CD4-positive, alpha-beta T cell treated with Interleukin-6 for 4 hours (primary cell): Measurements from ENCODE around the gene ADAR.
A peak's percentile ranks its signal among the peaks of the same experiment; 100 is the strongest.

Experiments used
- DNase-seq: peaks from one replicate; pipeline ENCODE4 v3.0.0-alpha.2; 2020; ENCODE audit warnings: mixed read lengths

The ADAR gene

GRCh38 chr1:154614901-154615300, 6.9 kb upstream of the ADAR start:
- DNase-seq, result no peak

- no peak for DNase-seq
These were observed 6.3 kb upstream of the ADAR start for GRCh38 chr1:154614247-154614646.

- DNase-seq, result no peak
These were observed 3.3 kb upstream of the ADAR start for GRCh38 chr1:154611150-154611862.

- peak; percentile 68 for DNase-seq
These were observed 1.7 kb upstream of the ADAR start for GRCh38 chr1:154609398-154610380.

GRCh38 chr1:154608397-154609270, 648 bp upstream of the ADAR start:
- DNase-seq, result peak; percentile 45

- peak; percentile 17 for DNase-seq
These were observed 829 bp downstream of the ADAR start for GRCh38 chr1:154607106-154607608.

GRCh38 chr1:154605534-154605933, 2.5 kb downstream of the ADAR start:
- no peak for DNase-seq

- no peak for DNase-seq
These were observed 4.7 kb downstream of the ADAR start for GRCh38 chr1:154603317-154603716.

- no peak for DNase-seq
These were observed 8.3 kb downstream of the ADAR start for GRCh38 chr1:154599658-154600057.

GRCh38 chr1:154598871-154599635, 8.9 kb downstream of the ADAR start:
- no peak for DNase-seq

GRCh38 chr1:154595621-154596020, 12.4 kb downstream of the ADAR start:
- DNase-seq, result no peak

GRCh38 chr1:154594811-154595210, 13.2 kb downstream of the ADAR start:
- no peak for DNase-seq

- DNase-seq, result no peak
These were observed 14.6 kb downstream of the ADAR start for GRCh38 chr1:154593390-154593789.

- no peak for DNase-seq
These were observed 16.8 kb downstream of the ADAR start for GRCh38 chr1:154591206-154591605.

- no peak for DNase-seq
These were observed 17.2 kb downstream of the ADAR start for GRCh38 chr1:154590756-154591155.

GRCh38 chr1:154589780-154590179, 18.2 kb downstream of the ADAR start:
- DNase-seq, result no peak

GRCh38 chr1:154586641-154587040, 21.3 kb downstream of the ADAR start:
- no peak for DNase-seq

- no peak for DNase-seq
These were observed 21.8 kb downstream of the ADAR start for GRCh38 chr1:154586231-154586630.

GRCh38 chr1:154584267-154584994, 23.6 kb downstream of the ADAR start:
- DNase-seq, result no peak

GRCh38 chr1:154583773-154584172, 24.2 kb downstream of the ADAR start:
- no peak for DNase-seq

- DNase-seq, result no peak
These were observed 25.1 kb downstream of the ADAR start for GRCh38 chr1:154582885-154583284.
